ENCODE data around the gene CSPG5.

Gene CSPG5

DNA sequence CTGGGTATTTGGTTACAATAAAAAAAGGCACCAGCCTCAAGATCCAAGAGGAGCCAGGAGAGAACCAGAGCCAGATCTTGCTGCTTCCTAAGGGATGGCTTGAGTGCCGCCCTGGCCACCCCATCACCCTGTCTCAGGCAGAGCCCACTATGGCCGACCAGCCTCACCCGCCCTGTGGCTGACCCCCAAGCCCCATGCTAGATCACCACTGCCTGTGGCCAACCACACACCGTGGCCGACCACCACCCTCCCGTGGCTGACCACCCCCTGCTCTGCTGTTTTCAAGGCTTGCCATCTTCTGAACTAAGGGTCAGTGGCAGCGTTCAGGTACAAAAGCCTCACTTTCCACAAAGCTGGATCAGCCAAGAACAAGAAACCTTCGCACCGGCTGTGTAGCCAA lies 12.0 kb downstream of the CSPG5 start:
- H3K4me3 Mint-ChIP-seq, result no peak overlapping the region
- peaks cover 14% of the 10 kb centered on the region for H3K27me3 Mint-ChIP-seq (ENCODE audit: low read depth, poor library complexity)
- peaks cover 5% of the 10 kb centered on the region for H3K4me1 Mint-ChIP-seq
- no peaks in the 10 kb centered on the region for H3K36me3 Mint-ChIP-seq (ENCODE audit: low read depth)
- no peak overlapping the region for H3K27ac Mint-ChIP-seq
- TF ChIP-seq, protein P1, sequence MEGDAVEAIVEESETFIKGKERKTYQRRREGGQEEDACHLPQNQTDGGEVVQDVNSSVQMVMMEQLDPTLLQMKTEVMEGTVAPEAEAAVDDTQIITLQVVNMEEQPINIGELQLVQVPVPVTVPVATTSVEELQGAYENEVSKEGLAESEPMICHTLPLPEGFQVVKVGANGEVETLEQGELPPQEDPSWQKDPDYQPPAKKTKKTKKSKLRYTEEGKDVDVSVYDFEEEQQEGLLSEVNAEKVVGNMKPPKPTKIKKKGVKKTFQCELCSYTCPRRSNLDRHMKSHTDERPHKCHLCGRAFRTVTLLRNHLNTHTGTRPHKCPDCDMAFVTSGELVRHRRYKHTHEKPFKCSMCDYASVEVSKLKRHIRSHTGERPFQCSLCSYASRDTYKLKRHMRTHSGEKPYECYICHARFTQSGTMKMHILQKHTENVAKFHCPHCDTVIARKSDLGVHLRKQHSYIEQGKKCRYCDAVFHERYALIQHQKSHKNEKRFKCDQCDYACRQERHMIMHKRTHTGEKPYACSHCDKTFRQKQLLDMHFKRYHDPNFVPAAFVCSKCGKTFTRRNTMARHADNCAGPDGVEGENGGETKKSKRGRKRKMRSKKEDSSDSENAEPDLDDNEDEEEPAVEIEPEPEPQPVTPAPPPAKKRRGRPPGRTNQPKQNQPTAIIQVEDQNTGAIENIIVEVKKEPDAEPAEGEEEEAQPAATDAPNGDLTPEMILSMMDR (IDR thresholded peaks at IDR 0.05), result no peak
- no peak for DNase-seq
- H3K9me3 Mint-ChIP-seq, result no peaks in the 10 kb centered on the region

DNA sequence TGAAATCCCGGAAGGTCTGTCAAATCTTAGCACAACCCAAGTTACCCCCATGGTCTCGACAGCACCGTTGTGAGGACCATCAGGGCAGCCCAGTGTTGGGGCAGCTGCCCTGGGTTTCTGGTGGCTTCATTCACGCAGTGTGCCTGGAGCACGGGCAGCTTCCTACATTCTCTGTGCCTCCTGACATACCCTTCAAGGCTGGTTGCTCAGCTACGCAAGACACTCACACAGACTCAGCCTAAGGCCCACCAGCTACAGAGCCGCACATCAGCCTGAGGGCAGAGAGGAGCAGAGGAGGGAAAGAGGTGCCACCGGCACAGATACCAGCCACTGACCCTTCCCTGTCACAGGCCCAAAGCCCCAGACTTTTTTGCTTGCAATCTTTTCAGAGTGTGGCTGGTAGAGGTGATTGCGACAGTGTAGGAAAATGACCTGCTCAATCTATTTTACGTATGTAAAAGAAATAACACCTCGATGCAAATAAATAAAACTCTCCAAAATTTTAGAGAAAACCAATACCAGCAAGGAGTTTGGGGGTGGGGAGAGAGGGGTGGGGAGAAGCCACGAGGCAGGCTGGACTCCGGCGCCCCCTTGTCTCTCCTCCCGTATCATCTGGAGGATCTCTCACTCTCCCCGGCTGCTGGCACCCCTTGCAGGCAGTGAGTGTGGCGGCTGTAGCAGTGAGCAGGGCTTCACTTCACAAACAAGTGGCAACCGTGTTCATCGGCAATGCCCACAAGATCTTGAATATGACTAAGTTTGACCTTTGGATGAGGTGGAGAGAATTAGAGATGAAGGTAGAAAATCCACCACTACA lies 12.7 kb downstream of the CSPG5 start:
- Mint-ChIP-seq H3K4me1 (no peaks in the 10 kb centered on the region), H3K27me3 (ENCODE audit: low read depth, poor library complexity) (peaks cover 7% of the 10 kb centered on the region), H3K9me3 (no peaks in the 10 kb centered on the region), H3K4me3 (no peak overlapping the region), H3K36me3 (ENCODE audit: low read depth) (no peaks in the 10 kb centered on the region), H3K27ac (no peak overlapping the region)
- DNase-seq, result no peak
- TF ChIP-seq, protein P1 (IDR thresholded peaks at IDR 0.05), result no peak

DNA sequence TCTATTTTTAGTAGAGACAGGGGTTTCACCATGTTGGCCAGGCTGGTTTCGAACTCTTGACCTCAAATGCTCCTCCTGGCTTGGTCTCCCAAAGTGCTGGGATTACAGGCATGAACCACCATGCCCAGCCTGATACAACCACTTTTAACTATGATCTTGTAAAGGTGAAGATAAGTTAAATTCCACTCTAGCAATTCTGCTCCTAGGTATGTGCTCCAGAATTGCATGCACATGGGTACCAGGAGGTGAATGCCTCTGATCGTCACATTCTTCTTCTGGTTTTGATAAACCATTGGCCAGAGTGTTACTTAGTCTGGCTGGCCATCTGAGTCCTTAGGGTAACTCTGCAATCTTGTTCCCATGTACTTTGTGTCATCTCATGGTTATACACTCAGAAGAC lies 22.3 kb downstream of the CSPG5 start:
- Mint-ChIP-seq H3K27me3 (ENCODE audit: low read depth, poor library complexity) (peaks cover 25% of the 10 kb centered on the region), H3K9me3 (peaks cover 11% of the 10 kb centered on the region), H3K36me3 (ENCODE audit: low read depth) (no peaks in the 10 kb centered on the region), H3K4me1 (peaks cover 5% of the 10 kb centered on the region), H3K4me3 (no peak overlapping the region), H3K27ac (no peak overlapping the region)
- TF ChIP-seq, protein P1 (IDR thresholded peaks at IDR 0.05), result no peak
- DNase-seq, result no peak

DNA sequence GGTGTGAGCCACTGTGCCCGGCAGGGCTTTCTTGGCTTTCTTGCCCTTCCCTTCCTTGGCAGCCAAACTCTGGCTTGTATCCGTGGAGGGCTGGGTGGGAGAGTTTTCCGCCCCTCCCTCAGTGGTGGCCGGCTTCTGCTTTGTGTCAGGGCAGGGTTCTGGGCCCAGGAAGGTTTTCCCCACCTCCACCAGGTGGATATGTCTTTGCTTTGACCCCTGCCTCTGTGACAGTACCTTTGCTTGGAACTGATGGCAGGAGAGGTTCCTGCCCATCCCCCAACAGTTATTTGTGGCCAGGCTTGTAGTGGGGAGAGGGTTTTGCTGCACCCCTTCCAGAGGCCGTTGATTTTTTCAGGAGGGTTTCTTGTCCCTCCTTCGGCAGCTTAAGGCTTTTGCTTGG lies 24.3 kb downstream of the CSPG5 start:
- Mint-ChIP-seq H3K4me3 (no peak overlapping the region), H3K36me3 (ENCODE audit: low read depth) (no peaks in the 10 kb centered on the region), H3K4me1 (peaks cover 5% of the 10 kb centered on the region), H3K27me3 (ENCODE audit: low read depth, poor library complexity) (peaks cover 42% of the 10 kb centered on the region), H3K9me3 (peaks cover 11% of the 10 kb centered on the region), H3K27ac (no peak overlapping the region)
- TF ChIP-seq, protein P1 (IDR thresholded peaks at IDR 0.05), result no peak
- DNase-seq, result no peak

DNA sequence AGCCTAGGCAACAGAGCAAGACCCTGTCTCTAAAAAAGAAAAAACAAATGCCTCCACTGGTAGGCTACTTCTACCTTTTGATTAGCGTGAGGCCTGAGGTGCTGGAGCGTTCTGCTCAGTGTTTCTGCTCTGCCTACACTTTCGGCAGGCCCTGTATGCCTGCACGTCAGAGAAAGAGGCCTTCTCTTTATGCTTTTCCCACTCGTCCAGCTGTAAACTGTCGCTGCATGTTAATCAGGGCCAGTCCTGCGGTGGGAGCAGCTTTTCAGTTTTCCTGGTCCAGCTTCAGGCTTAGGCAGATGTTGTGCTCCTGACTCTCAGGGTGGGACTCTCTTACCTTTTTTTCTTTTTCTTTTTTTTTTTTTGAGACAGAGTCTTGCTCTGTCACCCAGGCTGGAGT lies 25.3 kb downstream of the CSPG5 start:
- no peak for DNase-seq
- peaks cover 11% of the 10 kb centered on the region for H3K9me3 Mint-ChIP-seq
- H3K36me3 Mint-ChIP-seq (ENCODE audit: low read depth), result no peaks in the 10 kb centered on the region
- peaks cover 5% of the 10 kb centered on the region for H3K4me1 Mint-ChIP-seq
- no peak overlapping the region for H3K4me3 Mint-ChIP-seq
- H3K27ac Mint-ChIP-seq, result no peak overlapping the region
- H3K27me3 Mint-ChIP-seq (ENCODE audit: low read depth, poor library complexity), result peaks cover 50% of the 10 kb centered on the region
- TF ChIP-seq, protein P1 (IDR thresholded peaks at IDR 0.05), result no peak
